ENCODE measurements around the gene TUBB. TPM values are rescaled to one million over a fixed set of nuclear protein-coding genes. Genes with fewer than 3 reads are reported as not detected.

TUBB gene
- total and polyA plus RNA-seq, 2 of the 8 experiments (the other 6 are each of a cell fraction or from before 2014, with no cell fraction given), result 1,880 to 3,022 TPM

GRCh38 chr6:30707281-30707850, 12.8 kb upstream of the TUBB start:
- no peak overlapping the region for H2AFZ ChIP-seq (ENCODE audit: low read length)
- POLR2A ChIA-PET (ENCODE audit: partially characterized antibody), result interaction anchor here (1.3 to 35.9 kb wide), 4 partner anchors 7 to 103 kb away, joined by 4 to 732 read pairs (median 368); partner anchors contain the start of genes MDC1, NRM and TUBB
- TF ChIP-seq SP2 (IDR thresholded peaks at IDR 0.05; ENCODE audit: low read length) (no peak), CBX8 (IDR thresholded peaks at IDR 0.05; ENCODE audit: borderline replicate concordance, low read depth, low read length) (no peak), POU5F1 (IDR thresholded peaks at IDR 0.05; ENCODE audit: low read depth, low read length) (no peak), RAD21 (IDR thresholded peaks at IDR 0.05 in 1 of 2, conservative IDR thresholded peaks at IDR 0.05 in 1 of 2; ENCODE audit: low read depth in 2 of 2, low read length in 2 of 2) (no peak), KDM5A (IDR thresholded peaks at IDR 0.05; ENCODE audit: low read length) (no peak), GTF2F1 (IDR thresholded peaks at IDR 0.05; ENCODE audit: borderline replicate concordance, low read depth, low read length) (no peak)

More at GRCh38 chr6:30707281-30707850, 12.8 kb upstream of the TUBB start:
- CTCF ChIA-PET (ENCODE audit: partially characterized antibody), result interaction anchor here (0.7 to 1.8 kb wide), 2 partner anchors 18 to 23 kb away, joined by 4 to 5 read pairs; no protein-coding TSS in a partner anchor
- no peak overlapping the region for H2AK5ac ChIP-seq (ENCODE audit: low read depth, low read length)
- H3K36me3 ChIP-seq (ENCODE audit: control insufficient read depth in 2 of 4, insufficient read depth in 4 of 4, low read length in 3 of 4), result peaks cover 15 to 53% (median 38%) of the 10 kb centered on the region in 4 experiments; a peak in 7 of 8 replicates
- no peak overlapping the region for H3K27ac ChIP-seq (ENCODE audit: low read depth, low read length)
- no peaks in the 10 kb centered on the region for H3K27me3 ChIP-seq (replicated peaks in 1 of 4; ENCODE audit: control insufficient read depth in 3 of 4, extremely low read depth in 1 of 4, insufficient read depth in 3 of 4, low read length in 3 of 4)
- H3K23me2 ChIP-seq (ENCODE audit: low read depth, low read length), result no peaks in the 10 kb centered on the region
- no peak overlapping the region for H3K14ac ChIP-seq (ENCODE audit: insufficient read length)
- no peak overlapping the region for H2BK15ac ChIP-seq (ENCODE audit: low read length)
- H3K79me2 ChIP-seq (ENCODE audit: control insufficient read depth in 1 of 2, insufficient read depth in 2 of 2, low read length in 2 of 2), result no peaks in the 10 kb centered on the region
- WGBS, 2 experiments (ENCODE audit: extremely low coverage in 1 of 2, insufficient coverage in 1 of 2, insufficient read length in 1 of 2, insufficient replicate concordance in 2 of 2, low coverage in 1 of 2, low lambda C conversion rate in 2 of 2, missing lambda C conversion rate in 1 of 2), result 92% methylated on average over 5 of the region's 6 CpGs; no CpG with 5 or more reads in 1 of the 2 experiments
- H2BK12ac ChIP-seq (ENCODE audit: low read depth, low read length), result no peak overlapping the region
- no peak overlapping the region for H4K5ac ChIP-seq (ENCODE audit: insufficient read length, low read depth, low read length)
- H2BK120ac ChIP-seq (replicated peaks; ENCODE audit: low read depth, low read length), result no peak overlapping the region
- H3K4me3 ChIP-seq (ENCODE audit: extremely low read depth in 1 of 4, insufficient read depth in 2 of 4, low read depth in 3 of 4, low read length in 4 of 4), result no peak overlapping the region
- H3K9ac ChIP-seq (replicated peaks in 1 of 4; ENCODE audit: extremely low read depth in 1 of 4, low read depth in 3 of 4, low read length in 3 of 4), result no peak overlapping the region
- H2BK20ac ChIP-seq (ENCODE audit: low read length), result no peak overlapping the region
- FAIRE-seq (no peak), DNase-seq (ENCODE audit: low read depth in 1 of 2, low spot score in 2 of 2) (no peak)
- H3K18ac ChIP-seq (ENCODE audit: extremely low read depth, low read length), result no peak overlapping the region
- no peak overlapping the region for H3K56ac ChIP-seq (replicated peaks; ENCODE audit: insufficient read length, low read depth, low read length)
- H3K4ac ChIP-seq (replicated peaks; ENCODE audit: insufficient read length, low read depth, low read length), result no peak overlapping the region
- H4K20me1 ChIP-seq (replicated peaks in 1 of 2; ENCODE audit: control insufficient read depth in 1 of 2, insufficient read depth in 2 of 2, low read length in 2 of 2), result peaks cover 3 to 5% of the 10 kb centered on the region in 2 experiments
- no peaks in the 10 kb centered on the region for H3K9me3 ChIP-seq (ENCODE audit: insufficient read depth in 2 of 2, low read depth in 1 of 2, low read length in 1 of 2)
- no peak overlapping the region for H4K91ac ChIP-seq (replicated peaks; ENCODE audit: insufficient read length, low read length)
- H3K4me2 ChIP-seq (ENCODE audit: insufficient read depth in 1 of 2, low read depth in 2 of 2, low read length in 2 of 2), result no peak overlapping the region
- no peak overlapping the region for H4K8ac ChIP-seq (ENCODE audit: extremely low read depth, insufficient read depth, low read length)
- no peaks in the 10 kb centered on the region; a peak in 1 of 7 replicates for H3K4me1 ChIP-seq (replicated peaks in 1 of 4; ENCODE audit: control insufficient read depth in 3 of 4, insufficient read depth in 4 of 4, low read length in 3 of 4)
- no peak overlapping the region for H3K23ac ChIP-seq (ENCODE audit: insufficient read length)
- H2BK5ac ChIP-seq (ENCODE audit: low read depth, low read length), result no peak overlapping the region
- H3K79me1 ChIP-seq (ENCODE audit: low read depth, low read length), result no peaks in the 10 kb centered on the region; the same call in 1 of the 2 replicates
